ENCODE results near the gene INTS6. TPM values are rescaled to one million over a fixed set of nuclear protein-coding genes. Genes with fewer than 3 reads are reported as not detected.

Gene INTS6
- polyA plus RNA-seq, 1 donor (not counting 4 experiments of a cell fraction or from before 2014, with no cell fraction given) = 44.2 TPM

DNA sequence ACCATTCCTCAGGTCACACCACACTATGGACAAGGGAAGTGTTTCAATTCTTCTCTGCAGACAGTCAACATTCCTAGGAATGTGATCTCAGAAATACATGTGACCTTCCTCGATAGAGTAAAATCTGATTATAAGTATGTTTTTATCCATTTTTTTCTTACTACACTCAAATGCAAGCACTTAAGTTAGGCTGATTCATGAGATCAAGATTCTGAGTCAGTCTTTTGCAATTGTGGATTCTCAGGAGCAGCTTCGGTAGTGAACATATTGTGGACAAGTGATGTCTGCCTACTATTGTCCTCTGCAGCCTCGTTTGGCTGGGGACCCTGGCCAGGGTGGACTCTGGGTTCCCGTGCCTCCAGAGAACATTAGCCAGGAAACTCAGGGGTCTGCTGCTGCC is 110.1 kb downstream of the INTS6 start:
- TF ChIP-seq, protein P1, sequence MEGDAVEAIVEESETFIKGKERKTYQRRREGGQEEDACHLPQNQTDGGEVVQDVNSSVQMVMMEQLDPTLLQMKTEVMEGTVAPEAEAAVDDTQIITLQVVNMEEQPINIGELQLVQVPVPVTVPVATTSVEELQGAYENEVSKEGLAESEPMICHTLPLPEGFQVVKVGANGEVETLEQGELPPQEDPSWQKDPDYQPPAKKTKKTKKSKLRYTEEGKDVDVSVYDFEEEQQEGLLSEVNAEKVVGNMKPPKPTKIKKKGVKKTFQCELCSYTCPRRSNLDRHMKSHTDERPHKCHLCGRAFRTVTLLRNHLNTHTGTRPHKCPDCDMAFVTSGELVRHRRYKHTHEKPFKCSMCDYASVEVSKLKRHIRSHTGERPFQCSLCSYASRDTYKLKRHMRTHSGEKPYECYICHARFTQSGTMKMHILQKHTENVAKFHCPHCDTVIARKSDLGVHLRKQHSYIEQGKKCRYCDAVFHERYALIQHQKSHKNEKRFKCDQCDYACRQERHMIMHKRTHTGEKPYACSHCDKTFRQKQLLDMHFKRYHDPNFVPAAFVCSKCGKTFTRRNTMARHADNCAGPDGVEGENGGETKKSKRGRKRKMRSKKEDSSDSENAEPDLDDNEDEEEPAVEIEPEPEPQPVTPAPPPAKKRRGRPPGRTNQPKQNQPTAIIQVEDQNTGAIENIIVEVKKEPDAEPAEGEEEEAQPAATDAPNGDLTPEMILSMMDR (optimal IDR thresholded peaks at IDR 0.05 in 1 of 3, IDR thresholded peaks at IDR 0.05 in 1 of 3, conservative IDR thresholded peaks at IDR 0.05 in 1 of 3; ENCODE audit: extremely low read depth in 1 of 3, insufficient read depth in 2 of 3, low read length in 3 of 3) = no peak
- no peak for TF ChIP-seq EZH2 (IDR thresholded peaks at IDR 0.05; ENCODE audit: low read length)
- Histone ChIP-seq H3K9me3 (ENCODE audit: control insufficient read depth, low read depth, low read length) (no peaks in the 10 kb centered on the region), H3K36me3 (ENCODE audit: control insufficient read depth in 2 of 2, extremely low read depth in 1 of 2, insufficient read depth in 2 of 2, low read length in 2 of 2) (peaks cover 0 to 3% of the 10 kb centered on the region in 2 experiments), H3K27me3 (ENCODE audit: control insufficient read depth, extremely low read depth, insufficient read depth, low read length) (no peaks in the 10 kb centered on the region), H4K20me1 (ENCODE audit: control insufficient read depth, extremely low read depth, insufficient read depth, low read length) (no peaks in the 10 kb centered on the region), H2AFZ (ENCODE audit: control insufficient read depth, low read length) (no peak overlapping the region), H3K9ac (ENCODE audit: control insufficient read depth, extremely low read depth, insufficient read depth, low read length) (no peak overlapping the region), H3K9me1 (ENCODE audit: control insufficient read depth, extremely low read depth, insufficient read depth, low read length) (no peaks in the 10 kb centered on the region), H3K4me2 (ENCODE audit: control insufficient read depth, extremely low read depth, insufficient read depth, low read depth, low read length) (no peak overlapping the region), H3K79me2 (ENCODE audit: control insufficient read depth, insufficient read depth, low read length) (no peaks in the 10 kb centered on the region), H3K4me3 (ENCODE audit: control insufficient read depth in 2 of 3, extremely low read depth in 1 of 3, insufficient read depth in 2 of 3, low read depth in 1 of 3, low read length in 3 of 3) (no peak overlapping the region), H3K27ac (ENCODE audit: control insufficient read depth, insufficient read depth, low read length) (no peak overlapping the region), H3K4me1 (ENCODE audit: control insufficient read depth, extremely low read depth, insufficient read depth, low read length) (no peaks in the 10 kb centered on the region)
- DNase-seq (ENCODE audit: low read depth, low spot score) (no peak), FAIRE-seq (no peak)
- dilution Hi-C loops (cut with MboI; ENCODE audit: extremely low pct_ligation_motif_present, low sequenced_read_pairs) = no loop called here

DNA sequence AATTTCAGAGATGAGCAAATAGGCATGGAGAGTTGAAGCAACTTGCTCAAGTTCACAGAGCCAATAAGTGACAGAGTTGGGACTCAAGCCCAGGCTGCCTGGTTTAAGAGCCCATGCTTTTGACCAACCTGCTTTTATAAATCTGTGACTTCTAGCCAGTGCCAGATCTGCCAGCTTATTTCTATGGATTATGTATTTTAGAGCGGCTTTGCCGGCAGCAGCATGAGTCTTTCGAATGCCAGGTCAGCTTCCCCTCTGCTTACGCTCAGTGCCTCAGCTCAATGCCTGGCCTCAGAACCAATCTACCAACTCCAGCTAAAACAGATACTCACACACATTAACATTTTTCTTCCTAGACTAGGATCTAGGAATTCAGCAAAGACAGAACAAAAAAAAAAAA is 111.0 kb downstream of the INTS6 start:
- Histone ChIP-seq H3K9ac (ENCODE audit: control insufficient read depth, extremely low read depth, insufficient read depth, low read length) (no peak overlapping the region), H3K4me3 (ENCODE audit: control insufficient read depth in 2 of 3, extremely low read depth in 1 of 3, insufficient read depth in 2 of 3, low read depth in 1 of 3, low read length in 3 of 3) (no peak overlapping the region), H3K4me2 (ENCODE audit: control insufficient read depth, extremely low read depth, insufficient read depth, low read depth, low read length) (no peak overlapping the region), H3K36me3 (ENCODE audit: control insufficient read depth in 2 of 2, extremely low read depth in 1 of 2, insufficient read depth in 2 of 2, low read length in 2 of 2) (peaks cover 0 to 3% of the 10 kb centered on the region in 2 experiments), H2AFZ (ENCODE audit: control insufficient read depth, low read length) (no peak overlapping the region), H4K20me1 (ENCODE audit: control insufficient read depth, extremely low read depth, insufficient read depth, low read length) (no peaks in the 10 kb centered on the region), H3K4me1 (ENCODE audit: control insufficient read depth, extremely low read depth, insufficient read depth, low read length) (no peaks in the 10 kb centered on the region), H3K9me1 (ENCODE audit: control insufficient read depth, extremely low read depth, insufficient read depth, low read length) (no peaks in the 10 kb centered on the region), H3K27ac (ENCODE audit: control insufficient read depth, insufficient read depth, low read length) (no peak overlapping the region), H3K9me3 (ENCODE audit: control insufficient read depth, low read depth, low read length) (no peaks in the 10 kb centered on the region), H3K27me3 (ENCODE audit: control insufficient read depth, extremely low read depth, insufficient read depth, low read length) (no peaks in the 10 kb centered on the region), H3K79me2 (ENCODE audit: control insufficient read depth, insufficient read depth, low read length) (no peaks in the 10 kb centered on the region)
- FAIRE-seq = no peak
- TF ChIP-seq, protein P1 (optimal IDR thresholded peaks at IDR 0.05 in 1 of 3, IDR thresholded peaks at IDR 0.05 in 1 of 3, conservative IDR thresholded peaks at IDR 0.05 in 1 of 3; ENCODE audit: extremely low read depth in 1 of 3, insufficient read depth in 2 of 3, low read length in 3 of 3) = no peak
- no peak for TF ChIP-seq EZH2 (IDR thresholded peaks at IDR 0.05; ENCODE audit: low read length)
- dilution Hi-C loops (cut with MboI; ENCODE audit: extremely low pct_ligation_motif_present, low sequenced_read_pairs) = no loop called here
- DNase-seq (ENCODE audit: low read depth, low spot score) = no peak

Measured in keratinocyte (primary cell).